ENCODE results near the gene EZR. TPM values are rescaled to one million over a fixed set of nuclear protein-coding genes. Genes with fewer than 3 reads are reported as not detected.

Gene EZR
- total and polyA plus RNA-seq, 9 of the 15 experiments (the other 6 are each of a cell fraction or from before 2014, with no cell fraction given), result 36.5 to 162 (median 104) TPM

- DNase-seq (ENCODE audit: extremely low read depth in 1 of 4, low spot score in 3 of 4), result no peak
- H3K27ac ChIP-seq (ENCODE audit: extremely low read depth, low read depth, low read length), result no peak overlapping the region
- H3K27me3 ChIP-seq (ENCODE audit: control insufficient read depth in 2 of 2, insufficient read depth in 2 of 2, low read length in 2 of 2), result no peaks in the 10 kb centered on the region
- BruUV-seq (replicated peaks), result no TSS peak
- H3K9me1 ChIP-seq (ENCODE audit: control insufficient read depth, insufficient read depth, low read length), result no peaks in the 10 kb centered on the region
- ChIA-PET CTCF (ENCODE audit: low intra/inter-chr PET ratio) (interaction anchor here (1.5 kb wide), 1 partner anchor 181 kb away, joined by 3 read pairs; no protein-coding TSS in a partner anchor), POLR2A (interaction anchor here (0.7 to 1.4 kb wide), 3 partner anchors 10 to 35 kb away, joined by 3 to 4 read pairs (median 4); no protein-coding TSS in a partner anchor)
- intact Hi-C loops (cut with micrococcal nuclease) (loop anchor here (5.0 kb wide), 1 partner anchor 166 kb away; no protein-coding TSS in a partner anchor), in situ Hi-C loops (cut with MboI) (loop anchor here (5.0 kb wide), 1 partner anchor 181 kb away; no protein-coding TSS in a partner anchor)
- TF ChIP-seq TCF7L2 (IDR thresholded peaks at IDR 0.05; ENCODE audit: low read depth, low read length) (no peak), FOXP1 (CRISPR knock-in tag; IDR thresholded peaks at IDR 0.05) (no peak), TSC22D4 (tag; IDR thresholded peaks at IDR 0.05) (no peak), FOXK2 (conservative IDR thresholded peaks at IDR 0.05 in 1 of 2, IDR thresholded peaks at IDR 0.05 in 1 of 2; ENCODE audit: low read depth in 2 of 2) (no peak), CEBPZ (IDR thresholded peaks at IDR 0.05; ENCODE audit: borderline replicate concordance, low read depth, low read length) (no peak), ZNF75A (CRISPR knock-in tag; IDR thresholded peaks at IDR 0.05) (no peak), RFX1 (IDR thresholded peaks at IDR 0.05) (no peak), MIER1 (IDR thresholded peaks at IDR 0.05; ENCODE audit: low read depth) (no peak), POU5F1 (IDR thresholded peaks at IDR 0.05; ENCODE audit: borderline replicate concordance, low read depth, low read length, partially characterized antibody) (no peak), HDAC2 (IDR thresholded peaks at IDR 0.05) (no peak), ZNF644 (tag; IDR thresholded peaks at IDR 0.05; ENCODE audit: low read depth) (no peak), CHAMP1 (IDR thresholded peaks at IDR 0.05) (no peak), LARP7 (IDR thresholded peaks at IDR 0.05) (no peak), SIRT6 (IDR thresholded peaks at IDR 0.05; ENCODE audit: low read depth, low read length) (no peak), ZBTB5 (IDR thresholded peaks at IDR 0.05) (no peak), MAFK (IDR thresholded peaks at IDR 0.05; ENCODE audit: low read length) (no peak)
- ATAC-seq, result no peak
- no peak for FAIRE-seq
- peaks cover 19% of the 10 kb centered on the region for H4K20me1 ChIP-seq (replicated peaks; ENCODE audit: control insufficient read depth, insufficient read depth, low read length)
- no peak overlapping the region for H3K4me2 ChIP-seq (ENCODE audit: insufficient read depth, low read length)
- H3K9me3 ChIP-seq (replicated peaks; ENCODE audit: control insufficient read depth, insufficient read depth, low read depth, low read length), result no peaks in the 10 kb centered on the region
- H3K4me1 ChIP-seq (replicated peaks in 1 of 2; ENCODE audit: control insufficient read depth in 2 of 2, insufficient read depth in 2 of 2, low read length in 2 of 2), result no peaks in the 10 kb centered on the region
- H3K9ac ChIP-seq (ENCODE audit: insufficient read depth in 1 of 2, low read depth in 2 of 2, low read length in 2 of 2), result no peak overlapping the region
- no peak overlapping the region for H2AFZ ChIP-seq (ENCODE audit: low read depth, low read length)
- no peak overlapping the region for H3K4me3 ChIP-seq
- WGBS (ENCODE audit: insufficient coverage, low coverage, missing lambda C conversion rate), result 73% methylated on average over 7 of the region's 7 CpGs
- peaks cover 69% of the 10 kb centered on the region for H3K79me2 ChIP-seq (ENCODE audit: control insufficient read depth, insufficient read depth, low read length)
- peaks cover 44% of the 10 kb centered on the region for H3K36me3 ChIP-seq (ENCODE audit: control insufficient read depth, insufficient read depth, low read length)
These were observed 27.8 kb downstream of the EZR start for GRCh38 chr6:158791274-158791855.
